IMR-90 (cell line): ENCODE measurements around the gene SIT1. TPM values are rescaled to one million over a fixed set of nuclear protein-coding genes. Genes with fewer than 3 reads are reported as not detected.

ENCODE experiments used
- ATAC-seq: fragments of 200-7000 bp; cut with Tn5 transposase; 2 replicates; pipeline ENCODE4 v1.9.1; 2020; ENCODE audit warnings: low read depth, mild to moderate bottlenecking, moderate library complexity
- BruUV-seq: library from RNA; stranded (reverse); fragments of 400-500 nt; replicated peaks from 2 replicates; lab custom pipeline; 2021; lab: Mats Ljungman, UMichigan
- CTCF ChIA-PET: fragments of 300-600 bp; formaldehyde crosslinking; extraction: SDS; loops from one replicate; lab custom pipeline; 2021; ENCODE audit warnings: antibody characterized with exemption; lab: Yijun Ruan, JAX
- POLR2A ChIA-PET: fragments of 300-600 bp; sonication (Branson Sonifier 250); formaldehyde crosslinking; loops from one replicate; lab custom pipeline; 2022; ENCODE audit warnings: antibody characterized with exemption; ENCODE audit not compliant: unreplicated experiment; lab: Charles Lee
- DNase-seq: peaks from one replicate; pipeline ENCODE4 v3.0.0; 2013
- H2AFZ ChIP-seq: replicated peaks from 2 replicates; pipeline ENCODE3; 2013; ENCODE audit warnings: low read length, mild to moderate bottlenecking; ENCODE audit not compliant: poor library complexity
- H2AK5ac ChIP-seq: 2 replicates; pipeline ENCODE4 v1.6.1; 2013; ENCODE audit warnings: low read depth, low read length, inconsistent platforms
- H2AK9ac ChIP-seq: replicated peaks from 2 replicates; pipeline ENCODE3; 2013; ENCODE audit warnings: mild to moderate bottlenecking, low read depth, low read length, moderate library complexity; ENCODE audit not compliant: poor library complexity
- H2BK120ac ChIP-seq: 2 replicates; pipeline ENCODE4 v1.6.1; 2013; ENCODE audit warnings: low read depth, low read length, inconsistent platforms
- H2BK15ac ChIP-seq: 3 replicates; pipeline ENCODE4 v1.6.1; 2013; ENCODE audit warnings: low read depth, low read length, inconsistent platforms
- H2BK20ac ChIP-seq: 2 replicates; pipeline ENCODE4 v1.6.1; 2013; ENCODE audit warnings: low read depth, mild to moderate bottlenecking, inconsistent platforms, low read length, moderate library complexity
- H2BK5ac ChIP-seq: 2 replicates; pipeline ENCODE4 v1.6.1; 2013; ENCODE audit warnings: mild to moderate bottlenecking, low read depth, low read length, inconsistent platforms; ENCODE audit not compliant: poor library complexity, severe bottlenecking
- H3K14ac ChIP-seq: replicated peaks from 2 replicates; pipeline ENCODE4 v1.6.1; 2013; ENCODE audit warnings: low read depth, low read length, inconsistent platforms
- H3K18ac ChIP-seq: 2 replicates; pipeline ENCODE4 v1.6.1; 2013; ENCODE audit warnings: low read depth, low read length, control low read depth
- H3K23ac ChIP-seq: 2 replicates; pipeline ENCODE4 v1.6.1; 2013; ENCODE audit warnings: low read depth, low read length, inconsistent platforms
- H3K27ac ChIP-seq: 2 replicates; pipeline ENCODE4 v1.5.1; 2013; ENCODE audit warnings: mild to moderate bottlenecking, control low read depth, low read length; ENCODE audit not compliant: insufficient read depth
- H3K27me3 ChIP-seq: 2 replicates; pipeline ENCODE4 v1.6.1; 2013; ENCODE audit warnings: low read length; ENCODE audit not compliant: control insufficient read depth, insufficient read depth
- H3K36me3 ChIP-seq: 2 replicates; pipeline ENCODE4 v1.6.1; 2013; ENCODE audit warnings: low read length, mixed read lengths; ENCODE audit not compliant: control insufficient read depth, insufficient read depth
- H3K4ac ChIP-seq: 2 replicates; pipeline ENCODE4 v1.6.1; 2013; ENCODE audit warnings: low read depth, low read length, inconsistent platforms
- H3K4me1 ChIP-seq: 2 replicates; pipeline ENCODE4 v1.6.1; 2013; ENCODE audit warnings: low read length, mixed read lengths; ENCODE audit not compliant: control insufficient read depth, insufficient read depth
- H3K4me2 ChIP-seq: 2 replicates; pipeline ENCODE4 v1.6.1; 2013; ENCODE audit warnings: low read depth, mild to moderate bottlenecking, control low read depth, low read length, moderate library complexity
- H3K4me3 ChIP-seq: 2 replicates; pipeline ENCODE4 v1.5.1; 2013; ENCODE audit warnings: low read depth, mild to moderate bottlenecking, control low read depth, low read length, moderate library complexity; ENCODE audit not compliant: insufficient read depth
- H3K56ac ChIP-seq: 2 replicates; pipeline ENCODE4 v1.6.1; 2013; ENCODE audit warnings: low read length, inconsistent platforms; ENCODE audit not compliant: insufficient read depth; ENCODE audit errors: extremely low read depth
- H3K79me1 ChIP-seq, 2 experiments: 2 replicates each; pipeline ENCODE4 v1.6.1; 2013; ENCODE audit warnings: low read length in 2 of 2, inconsistent platforms in 1 of 2, low read depth in 1 of 2
- H3K9ac ChIP-seq: 2 replicates; pipeline ENCODE4 v1.6.1; 2013; ENCODE audit warnings: low read depth, low read length, control low read depth
- H3K9me1 ChIP-seq: 2 replicates; pipeline ENCODE4 v1.6.1; 2013; ENCODE audit warnings: low read length, inconsistent platforms; ENCODE audit not compliant: insufficient read depth
- H3K9me3 ChIP-seq: 2 replicates; pipeline ENCODE4 v1.6.1; 2013; ENCODE audit warnings: low read length; ENCODE audit not compliant: control insufficient read depth, insufficient read depth
- H4K20me1 ChIP-seq: 2 replicates; pipeline ENCODE4 v1.6.1; 2013; ENCODE audit warnings: low read length, inconsistent platforms; ENCODE audit not compliant: insufficient read depth
- H4K5ac ChIP-seq: 2 replicates; pipeline ENCODE4 v1.6.1; 2013; ENCODE audit warnings: mild to moderate bottlenecking, low read depth, low read length, control low read depth
- H4K8ac ChIP-seq, 2 experiments: 2 replicates each; pipeline ENCODE4 v1.6.1; 2013; ENCODE audit warnings: low read depth in 2 of 2, low read length in 2 of 2, control low read depth in 1 of 2, inconsistent platforms in 1 of 2
- H4K91ac ChIP-seq: 2 replicates; pipeline ENCODE4 v1.6.1; 2013; ENCODE audit warnings: low read depth, low read length, inconsistent platforms; ENCODE audit not compliant: insufficient read depth
- BHLHE40 ChIP-seq: fragments of 150-350 bp; IDR thresholded peaks from 2 replicates; pipeline ENCODE4 v1.6.1; 2016; ENCODE audit warnings: mild to moderate bottlenecking, low read depth, low read length
- CEBPB ChIP-seq: IDR thresholded peaks from 2 replicates; pipeline ENCODE4 v1.6.1; 2012; ENCODE audit warnings: low read depth, low read length, improper control_type of control experiment
- CHD1 ChIP-seq: IDR thresholded peaks from 2 replicates; pipeline ENCODE4 v1.6.1; 2012; ENCODE audit warnings: low read depth, low read length, improper control_type of control experiment
- ELK1 ChIP-seq: fragments of 150-350 bp; IDR thresholded peaks from 2 replicates; pipeline ENCODE4 v1.6.1; 2016; ENCODE audit warnings: low read depth, mild to moderate bottlenecking, low read length, moderate library complexity, borderline replicate concordance
- FOS ChIP-seq: fragments of 150-350 bp; IDR thresholded peaks from 2 replicates; pipeline ENCODE4 v1.6.1; 2016; ENCODE audit warnings: low read depth, low read length
- MAFK ChIP-seq: IDR thresholded peaks from 2 replicates; pipeline ENCODE4 v1.6.1; 2012; ENCODE audit warnings: low read depth, low read length, improper control_type of control experiment
- MXI1 ChIP-seq: IDR thresholded peaks from 2 replicates; pipeline ENCODE4 v1.6.1; 2012; ENCODE audit warnings: low read depth, mild to moderate bottlenecking, low read length, moderate library complexity, borderline replicate concordance
- NFE2L2 ChIP-seq: fragments of 150-350 bp; IDR thresholded peaks from 2 replicates; pipeline ENCODE4 v1.6.1; 2016; ENCODE audit warnings: low read depth, mild to moderate bottlenecking, low read length
- POLR2A ChIP-seq: IDR thresholded peaks from 2 replicates; pipeline ENCODE4 v1.6.1; 2012; ENCODE audit warnings: mild to moderate bottlenecking, low read depth, low read length
- RCOR1 ChIP-seq: IDR thresholded peaks from 2 replicates; pipeline ENCODE4 v1.6.1; 2012; ENCODE audit warnings: mild to moderate bottlenecking, low read length, improper control_type of control experiment; ENCODE audit not compliant: insufficient replicate concordance
- SMC3 ChIP-seq: fragments of 150-350 bp; IDR thresholded peaks from 2 replicates; pipeline ENCODE4 v1.6.1; 2016; ENCODE audit warnings: low read depth, mild to moderate bottlenecking, antibody characterized with exemption, low read length, moderate library complexity
- WGBS, 2 experiments: methylation state at CpG; one replicate each; pipeline versions ENCODE4 v1.1.5 to v1.1.7; 2013; ENCODE audit warnings: missing lambda C conversion rate in 2 of 2; ENCODE audit not compliant: insufficient read length in 1 of 2; ENCODE audit errors: extremely low coverage in 2 of 2; 5-methylcytosine and 5-hydroxymethylcytosine counted together
- dilution Hi-C: fragments of 300-500 bp; cut with HindIII; formaldehyde crosslinking; loops from one replicate; pipeline ENCODE4 v1.14.3; 2018; ENCODE audit warnings: low sequenced_read_pairs; ENCODE audit not compliant: unreplicated experiment
- in situ Hi-C: fragments of 300-500 bp; cut with MboI; formaldehyde crosslinking; loops from 3 replicates; pipeline ENCODE4 v1.14.3; 2019; ENCODE audit warnings: low sequenced_read_pairs, inconsistent platforms, mixed read lengths
- intact Hi-C: fragments of 100-400 bp; cut with micrococcal nuclease; formaldehyde crosslinking; loops from 2 replicates; pipeline ENCODE4 v1.10.0; 2022
- polyA plus RNA-seq, 3 experiments: library from polyadenylated mRNA; depleted of rRNA; stranded (reverse); fragments of >200 nt; gene quantifications; 2 replicates each; pipeline ENCODE4 v1.2.3, GENCODE V29; 2012; ENCODE audit warnings: low replicate concordance in 1 of 3
- total RNA-seq: library from RNA; depleted of rRNA; stranded (reverse); fragments of >200 nt; gene quantifications from 2 replicates; pipeline ENCODE4 v1.2.3, GENCODE V29; 2012
- TF ChIP-seq, protein P1 (sequence below): conservative IDR thresholded peaks from 2 replicates; pipeline ENCODE4 v1.5.1; 2012; ENCODE audit warnings: mild to moderate bottlenecking, low read depth, low read length, improper control_type of control experiment
- TF ChIP-seq, protein P2 (sequence below): fragments of 150-350 bp; IDR thresholded peaks from 2 replicates; pipeline ENCODE4 v1.6.1; 2017; ENCODE audit warnings: mild to moderate bottlenecking, antibody characterized with exemption, low read length, low read depth

SIT1 gene
- total and polyA plus RNA-seq, 2 of the 4 experiments (the other 2 are of a cell fraction) = not detected

DNA sequence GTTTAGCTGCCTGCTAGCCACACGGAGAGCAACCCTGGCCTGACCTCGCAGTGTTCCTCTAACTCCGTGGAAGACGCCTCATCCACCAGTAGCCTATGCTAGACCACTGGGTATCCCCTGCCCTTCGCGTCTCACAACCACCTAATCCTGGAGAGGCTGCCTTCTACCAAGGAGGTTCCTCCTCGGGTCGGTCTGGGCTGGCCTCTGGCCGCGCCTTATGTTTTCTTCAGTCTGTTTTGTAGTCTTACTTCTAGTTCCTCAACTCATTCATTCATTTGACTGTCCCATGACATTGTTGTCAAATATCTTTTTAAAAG lies 40.6 kb upstream of the SIT1 start:
- H3K4me1 ChIP-seq = peaks cover 19% of the 10 kb centered on the region
- peak overlapping the region; percentile 96 for H3K4ac ChIP-seq
- H3K9ac ChIP-seq = peak overlapping the region; percentile 95
- H3K79me1 ChIP-seq = peaks cover 0 to 53% of the 10 kb centered on the region in 2 experiments
- H3K9me3 ChIP-seq = no peaks in the 10 kb centered on the region
- peaks cover 28% of the 10 kb centered on the region for H3K36me3 ChIP-seq
- WGBS, 2 experiments = no CpG with 5 or more reads among the region's 10 CpGs
- H2BK15ac ChIP-seq = peak overlapping the region; percentile 94; the same call in 1 of the 3 replicates
- H2AK5ac ChIP-seq = peak overlapping the region; percentile 97
- peak overlapping the region; percentile 98 for H2BK5ac ChIP-seq
- peaks cover 37% of the 10 kb centered on the region for H4K20me1 ChIP-seq
- peak overlapping the region; percentile 30; the same call in 1 of the 2 replicates for H2BK20ac ChIP-seq
- peak overlapping the region; percentile 85 for H2AFZ ChIP-seq
- POLR2A ChIA-PET = interaction anchor here (0.6 to 2.6 kb wide), 7 partner anchors 8 to 41 kb away, joined by 3 to 25 read pairs (median 4); partner anchors contain the start of genes CREB3 and TLN1
- peak overlapping the region; percentile 97 for H4K91ac ChIP-seq
- H3K4me2 ChIP-seq = peak overlapping the region; percentile 73
- peak overlapping the region; percentile 84; the same call in 1 of the 2 replicates for H3K23ac ChIP-seq
- peak overlapping the region; percentile 91 for H3K14ac ChIP-seq
- intact Hi-C loops (loop anchor here (2.0 to 5.0 kb wide), 2 partner anchors 34 to 38 kb away; partner anchors contain the start of genes CCDC107 and RMRP), dilution Hi-C loops (no loop called here), in situ Hi-C loops (no loop called here)
- H3K18ac ChIP-seq = peak overlapping the region; percentile 80
- CTCF ChIA-PET = interaction anchor here (0.9 kb wide), 1 partner anchor 10 kb away, joined by 4 read pairs; no protein-coding TSS in a partner anchor
- H2BK120ac ChIP-seq = peak overlapping the region; percentile 75
- peaks cover 19% of the 10 kb centered on the region for H3K9me1 ChIP-seq
- H2AK9ac ChIP-seq = peak overlapping the region; percentile 77
- peak overlapping the region; percentile 56 for H3K4me3 ChIP-seq
- H3K27me3 ChIP-seq = no peaks in the 10 kb centered on the region
- TSS peak; percentile 79 for BruUV-seq
- H3K27ac ChIP-seq = peak overlapping the region; percentile 98
- no peak for TF ChIP-seq FOS
- no peak; the same call in 1 of the 2 replicates for TF ChIP-seq POLR2A
- TF ChIP-seq MAFK = no peak
- TF ChIP-seq BHLHE40 = no peak
- TF ChIP-seq RCOR1 = no peak
- TF ChIP-seq SMC3 = no peak
- TF ChIP-seq, protein P1, sequence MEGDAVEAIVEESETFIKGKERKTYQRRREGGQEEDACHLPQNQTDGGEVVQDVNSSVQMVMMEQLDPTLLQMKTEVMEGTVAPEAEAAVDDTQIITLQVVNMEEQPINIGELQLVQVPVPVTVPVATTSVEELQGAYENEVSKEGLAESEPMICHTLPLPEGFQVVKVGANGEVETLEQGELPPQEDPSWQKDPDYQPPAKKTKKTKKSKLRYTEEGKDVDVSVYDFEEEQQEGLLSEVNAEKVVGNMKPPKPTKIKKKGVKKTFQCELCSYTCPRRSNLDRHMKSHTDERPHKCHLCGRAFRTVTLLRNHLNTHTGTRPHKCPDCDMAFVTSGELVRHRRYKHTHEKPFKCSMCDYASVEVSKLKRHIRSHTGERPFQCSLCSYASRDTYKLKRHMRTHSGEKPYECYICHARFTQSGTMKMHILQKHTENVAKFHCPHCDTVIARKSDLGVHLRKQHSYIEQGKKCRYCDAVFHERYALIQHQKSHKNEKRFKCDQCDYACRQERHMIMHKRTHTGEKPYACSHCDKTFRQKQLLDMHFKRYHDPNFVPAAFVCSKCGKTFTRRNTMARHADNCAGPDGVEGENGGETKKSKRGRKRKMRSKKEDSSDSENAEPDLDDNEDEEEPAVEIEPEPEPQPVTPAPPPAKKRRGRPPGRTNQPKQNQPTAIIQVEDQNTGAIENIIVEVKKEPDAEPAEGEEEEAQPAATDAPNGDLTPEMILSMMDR = no peak
- TF ChIP-seq CEBPB = no peak
- TF ChIP-seq CHD1 = no peak
- TF ChIP-seq NFE2L2 = no peak
- no peak for TF ChIP-seq ELK1
- TF ChIP-seq, protein P2, sequence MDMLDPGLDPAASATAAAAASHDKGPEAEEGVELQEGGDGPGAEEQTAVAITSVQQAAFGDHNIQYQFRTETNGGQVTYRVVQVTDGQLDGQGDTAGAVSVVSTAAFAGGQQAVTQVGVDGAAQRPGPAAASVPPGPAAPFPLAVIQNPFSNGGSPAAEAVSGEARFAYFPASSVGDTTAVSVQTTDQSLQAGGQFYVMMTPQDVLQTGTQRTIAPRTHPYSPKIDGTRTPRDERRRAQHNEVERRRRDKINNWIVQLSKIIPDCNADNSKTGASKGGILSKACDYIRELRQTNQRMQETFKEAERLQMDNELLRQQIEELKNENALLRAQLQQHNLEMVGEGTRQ = no peak
- no peak for TF ChIP-seq MXI1
- DNase-seq (no peak), ATAC-seq (no peak)
- H4K8ac ChIP-seq = peak overlapping the region; percentile 93 to 96
- H4K5ac ChIP-seq = peak overlapping the region; percentile 69
- H3K56ac ChIP-seq = peak overlapping the region; percentile 82
